ENCODE data around the gene CYP8B1. TPM values are rescaled to one million over a fixed set of nuclear protein-coding genes. Genes with fewer than 3 reads are reported as not detected.

The CYP8B1 gene
- total and polyA plus RNA-seq, 2 of the 13 experiments (the other 11 are each of a cell fraction or from before 2014, with no cell fraction given): 0.58 to 2.0 TPM

GRCh38 chr3:42831321-42831713 lies 44.4 kb downstream of the CYP8B1 start (continued):
- TF ChIP-seq PAF1 (CRISPR knock-in tag; IDR thresholded peaks at IDR 0.05) (no peak), ZNF580 (CRISPR knock-in tag; IDR thresholded peaks at IDR 0.05; ENCODE audit: borderline replicate concordance, low read depth) (peak; percentile 35; the same call in 1 of the 2 replicates), ZBTB49 (CRISPR knock-in tag; IDR thresholded peaks at IDR 0.05; ENCODE audit: borderline replicate concordance) (no peak), CTCF (CRISPR knock-in tag; IDR thresholded peaks at IDR 0.05) (peak; percentile 91), ATF2 (CRISPR knock-in tag; IDR thresholded peaks at IDR 0.05) (no peak), NFE2 (CRISPR knock-in tag; IDR thresholded peaks at IDR 0.05) (no peak), ZNF792 (CRISPR knock-in tag; IDR thresholded peaks at IDR 0.05) (no peak), ATRX (CRISPR knock-in tag; IDR thresholded peaks at IDR 0.05; ENCODE audit: borderline replicate concordance) (no peak), SAP130 (CRISPR knock-in tag; IDR thresholded peaks at IDR 0.05; ENCODE audit: low read depth) (0 out of 2 replicates have a peak, but pooled peaks have one; percentile 14), HOXA5 (CRISPR knock-in tag; IDR thresholded peaks at IDR 0.05) (0 out of 2 replicates have a peak, but pooled peaks have one; percentile 30), SMARCC2 (IDR thresholded peaks at IDR 0.05) (no peak), TBX2 (CRISPR knock-in tag; IDR thresholded peaks at IDR 0.05; ENCODE audit: borderline replicate concordance) (no peak; the same call in 1 of the 2 replicates), YEATS2 (CRISPR knock-in tag; IDR thresholded peaks at IDR 0.05; ENCODE audit: borderline replicate concordance) (no peak), MAFK (conservative IDR thresholded peaks at IDR 0.05 in 1 of 2, IDR thresholded peaks at IDR 0.05 in 1 of 2; ENCODE audit: low read length in 2 of 2) (no peak), KAT8 (CRISPR knock-in tag; IDR thresholded peaks at IDR 0.05) (peak; percentile 35; the same call in 1 of the 2 replicates), BCLAF1 (IDR thresholded peaks at IDR 0.05) (no peak), ZNF513 (CRISPR knock-in tag; conservative IDR thresholded peaks at IDR 0.05) (no peak), MIER3 (CRISPR knock-in tag; IDR thresholded peaks at IDR 0.05; ENCODE audit: borderline replicate concordance) (no peak), SP4 (CRISPR knock-in tag; IDR thresholded peaks at IDR 0.05) (no peak), MAFF (IDR thresholded peaks at IDR 0.05; ENCODE audit: low read depth, low read length) (no peak)

Data from HepG2 (cell line).